HG03139 (cell line): Measurements from ENCODE around the gene DENND10.
"Not testable (repeated sequence)": the region's sequence is repeated elsewhere in the genome, so short reads cannot be mapped to it uniquely, and the experiment has no call there.

Experiments
- ATAC-seq: cut with Tn5 transposase; IDR thresholded peaks from one replicate; pipeline ENCODE4 v1.9.1; 2021; ENCODE audit not compliant: unreplicated experiment

Gene DENND10

DNA sequence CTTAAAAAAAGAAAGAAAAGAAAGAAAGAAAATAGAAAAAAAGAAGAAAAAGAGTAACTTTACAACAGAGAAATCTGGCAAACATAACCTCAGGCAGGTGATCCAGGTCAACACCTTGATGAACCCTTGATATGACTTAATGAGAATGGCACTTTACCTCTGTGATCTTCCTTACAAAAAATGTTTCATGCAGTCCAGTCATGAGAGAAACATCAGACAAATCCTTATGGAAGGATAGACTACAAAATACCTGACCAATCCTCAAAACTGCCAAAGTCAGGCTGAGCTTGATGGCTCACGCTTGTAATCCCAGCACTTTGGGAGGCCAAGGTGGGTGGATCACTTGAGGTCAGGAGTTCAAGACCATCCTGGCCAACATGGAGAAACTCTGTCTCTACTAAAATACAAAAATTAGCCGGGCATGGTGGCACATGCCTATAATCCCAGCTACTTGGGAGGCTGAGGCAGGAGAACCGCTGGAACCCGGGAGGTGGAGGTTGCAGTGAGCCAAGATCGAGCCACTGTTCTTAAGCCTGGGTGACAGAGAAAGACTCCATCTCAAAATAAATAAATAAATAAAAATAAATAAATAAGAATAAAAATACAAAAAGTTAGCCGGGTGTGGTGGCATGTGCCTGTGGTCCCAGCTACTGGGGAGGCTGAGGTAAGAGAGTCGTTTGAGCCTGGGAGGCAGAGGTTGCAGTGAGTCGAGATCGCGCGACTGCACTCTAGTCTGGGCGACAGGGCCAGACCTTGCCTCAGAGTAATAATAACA lies 7.1 kb upstream of the DENND10 start:
- not testable (repeated sequence) for ATAC-seq

DNA sequence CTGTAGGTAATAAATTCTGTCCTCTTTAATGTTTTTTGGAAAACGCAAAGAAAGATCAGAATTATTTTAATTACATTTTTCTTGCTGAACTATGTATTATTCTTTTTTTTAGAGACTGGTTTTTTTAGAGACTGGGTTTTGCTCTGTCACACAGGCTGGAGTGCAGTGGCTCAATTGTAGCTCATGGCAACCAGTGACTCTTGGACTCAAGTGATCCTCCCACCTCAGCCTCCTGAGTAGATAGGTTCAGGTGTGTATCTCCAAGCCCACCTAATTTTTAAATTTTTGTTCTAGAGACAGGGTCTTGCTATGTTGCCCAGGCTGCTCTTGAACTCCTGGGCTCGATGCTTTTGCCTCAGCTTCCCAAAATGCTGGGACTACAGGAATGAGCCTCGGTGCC lies 5.3 kb upstream of the DENND10 start:
- no peak for ATAC-seq

DNA sequence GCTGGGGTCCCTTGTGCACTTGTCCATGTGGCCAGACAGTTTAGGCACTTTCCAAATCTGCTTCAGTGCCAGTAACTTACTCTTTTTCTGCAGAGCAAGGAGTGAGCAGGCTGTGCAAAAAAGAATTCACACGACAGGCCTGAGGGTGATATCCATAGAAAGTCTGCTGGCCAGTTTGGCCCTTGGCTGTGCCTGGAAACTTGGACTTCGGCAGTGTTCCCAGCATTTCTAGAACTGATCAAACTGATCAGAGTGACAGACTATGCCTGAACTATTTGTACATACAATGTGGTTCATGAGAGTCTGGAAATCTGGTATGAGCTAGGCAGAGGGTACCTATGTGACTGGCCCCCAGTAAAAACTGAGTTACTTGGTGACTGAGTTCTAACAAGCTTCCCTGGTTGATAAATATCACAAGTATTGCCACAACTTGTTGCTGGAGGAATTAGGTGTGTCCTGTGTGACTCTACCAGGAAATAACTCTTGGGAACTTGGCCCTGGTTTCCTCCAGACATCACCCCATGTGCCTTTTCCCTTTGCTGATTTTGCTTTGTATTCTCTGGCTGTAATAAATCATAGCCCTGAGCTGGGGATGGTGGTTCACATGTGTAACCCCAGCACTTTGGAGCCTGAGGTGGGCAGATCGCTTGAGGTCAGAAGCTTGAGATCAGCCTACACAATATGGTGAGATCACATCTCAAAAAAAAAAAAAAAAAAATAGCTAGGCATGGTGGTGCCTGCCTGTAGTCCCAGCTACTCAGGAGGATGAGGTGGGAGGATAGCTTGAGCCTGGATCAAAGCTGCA lies 3.3 kb upstream of the DENND10 start:
- ATAC-seq, result no peak

DNA sequence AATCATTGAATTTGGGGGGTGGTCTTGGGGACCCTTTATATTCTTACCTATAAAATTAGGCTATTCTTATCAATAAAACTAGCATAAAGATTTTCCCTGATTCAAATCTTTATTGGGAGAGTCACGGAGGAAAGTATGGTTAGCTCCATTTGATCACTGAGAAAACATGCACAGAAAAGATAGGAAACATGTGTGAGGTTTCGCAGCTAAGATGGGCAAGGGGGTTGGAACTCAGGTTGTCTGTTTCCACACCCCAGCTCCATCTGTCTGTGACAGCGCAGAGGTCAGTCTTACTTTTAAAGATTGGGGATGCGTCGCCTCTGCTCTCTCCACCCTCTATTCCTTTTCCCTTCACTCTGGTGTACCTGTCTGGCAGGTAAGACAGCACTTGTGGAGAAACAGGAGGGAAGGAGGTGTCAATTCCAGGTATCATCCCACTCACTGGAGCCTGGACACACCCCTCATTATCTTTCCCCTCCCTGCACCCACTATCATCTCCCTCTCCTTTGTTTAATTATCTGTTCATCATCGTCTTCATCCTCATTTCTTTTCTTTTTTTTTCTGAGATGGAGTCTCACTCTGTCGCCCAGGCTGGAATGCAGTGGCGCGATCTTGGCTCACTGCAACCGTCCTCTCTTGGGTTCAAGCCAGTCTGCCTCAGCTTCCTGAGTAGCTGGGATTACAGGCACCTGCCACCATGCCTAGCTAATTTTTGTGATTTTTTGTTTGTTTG lies 2.4 kb upstream of the DENND10 start:
- no peak for ATAC-seq

DNA sequence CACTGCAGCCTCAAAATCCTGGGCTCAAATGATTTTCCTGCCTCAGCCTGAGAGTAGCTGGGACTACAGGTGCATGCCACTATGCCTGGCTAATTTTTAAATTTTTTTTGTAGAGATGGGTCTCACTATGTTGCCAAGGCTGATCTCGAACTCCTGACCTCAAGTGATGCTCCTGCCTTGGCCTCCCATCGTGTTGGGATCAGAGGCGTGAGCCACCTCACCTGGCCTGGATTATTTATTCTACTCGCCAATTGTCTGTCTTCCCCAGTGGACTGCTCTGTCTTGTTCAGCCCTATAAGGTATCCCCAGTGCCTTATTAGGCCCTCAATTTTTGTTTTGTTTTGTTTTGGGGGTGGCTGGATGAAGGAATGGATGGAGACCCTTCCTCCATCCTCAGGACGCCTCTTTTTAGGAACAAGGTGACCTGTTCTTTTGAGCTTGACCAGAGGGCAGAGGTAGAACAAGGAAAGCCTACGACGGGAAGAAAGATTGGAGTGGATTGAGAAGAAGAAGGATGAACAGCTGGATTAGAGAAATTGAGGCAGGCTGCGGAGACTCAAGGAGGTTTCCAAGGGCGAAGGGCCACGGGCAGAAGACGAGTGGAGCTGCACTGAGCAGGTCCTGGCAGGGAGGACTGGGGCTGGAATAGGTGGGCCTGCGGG lies 541 bp upstream of the DENND10 start:
- ATAC-seq, result no peak

DNA sequence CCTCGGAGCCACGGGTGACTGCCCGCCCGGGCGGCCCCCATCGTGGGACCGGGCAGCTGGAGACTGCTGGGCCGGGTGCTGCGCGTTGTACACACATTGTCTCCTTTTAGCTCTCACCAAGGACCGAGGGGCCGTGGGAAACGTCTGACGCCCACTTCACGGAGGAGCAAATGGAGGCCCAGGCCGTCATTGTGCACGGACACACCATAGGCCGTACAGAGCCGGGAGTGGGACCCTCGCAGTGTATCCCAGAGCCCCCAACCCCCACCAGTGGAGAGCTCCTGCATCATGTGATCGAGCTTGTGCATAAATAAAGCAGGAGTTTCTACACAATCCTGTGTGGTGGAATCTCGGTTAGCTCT lies 722 bp downstream of the DENND10 start:
- no peak for ATAC-seq

DNA sequence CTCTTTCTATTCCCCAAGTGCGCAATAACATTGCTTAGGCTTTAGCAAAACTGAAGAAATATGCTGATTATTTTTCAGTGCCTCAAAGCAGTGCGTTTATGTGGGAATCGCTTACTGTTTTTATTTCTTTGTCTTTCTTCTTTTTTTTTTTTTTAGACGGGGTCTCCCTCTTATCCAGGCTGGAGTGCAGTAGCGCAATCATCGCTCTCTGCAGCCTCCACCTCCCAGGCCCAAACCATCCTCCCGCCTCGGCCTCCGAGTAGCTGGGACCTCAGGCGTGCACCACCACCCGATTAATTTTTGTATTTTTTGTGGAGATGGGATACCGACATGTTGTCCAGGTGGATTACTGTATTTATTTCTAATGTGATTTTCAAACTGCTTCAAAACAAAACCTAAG lies 1.2 kb downstream of the DENND10 start:
- no peak for ATAC-seq

DNA sequence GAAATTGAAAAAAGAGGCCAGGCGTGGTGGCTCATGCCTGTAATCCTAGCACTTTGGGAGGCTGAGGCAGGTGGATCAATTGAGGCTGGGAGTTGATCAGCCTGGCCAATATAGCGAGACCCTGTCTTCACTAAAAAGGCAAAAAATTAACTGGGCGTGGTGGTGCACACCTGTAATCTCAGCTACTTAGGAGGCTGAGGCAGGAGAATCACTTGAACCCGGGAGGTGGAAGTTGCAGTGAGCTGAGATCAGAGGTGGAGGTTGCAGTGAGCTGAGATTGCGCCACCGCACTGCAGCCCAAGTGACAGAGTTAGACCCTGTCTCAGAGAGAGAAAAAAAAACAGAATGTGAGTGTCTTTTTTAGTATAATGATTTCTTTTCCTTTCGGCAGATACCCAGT lies 2.0 kb downstream of the DENND10 start:
- ATAC-seq, result not testable (repeated sequence)

DNA sequence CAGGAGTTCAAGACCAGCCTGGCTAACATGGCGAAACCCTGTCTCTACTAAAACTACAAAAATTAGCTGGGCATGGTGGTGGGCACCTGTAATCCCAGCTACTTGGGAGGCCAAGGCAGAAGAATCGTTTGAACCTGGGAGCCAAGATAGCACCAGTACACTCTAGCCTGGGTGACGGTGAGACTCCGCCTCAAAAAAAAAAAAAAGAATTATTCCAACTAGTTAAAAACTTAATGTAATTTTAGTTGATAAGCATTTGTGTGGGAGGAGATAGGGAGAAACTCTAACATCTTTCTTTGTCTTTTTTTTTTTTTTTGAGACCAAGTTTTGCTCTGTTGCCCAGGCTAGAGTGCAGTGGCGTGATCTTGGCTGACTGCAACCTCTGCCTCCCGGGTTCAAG lies 3.2 kb downstream of the DENND10 start:
- ATAC-seq, result not testable (repeated sequence)

DNA sequence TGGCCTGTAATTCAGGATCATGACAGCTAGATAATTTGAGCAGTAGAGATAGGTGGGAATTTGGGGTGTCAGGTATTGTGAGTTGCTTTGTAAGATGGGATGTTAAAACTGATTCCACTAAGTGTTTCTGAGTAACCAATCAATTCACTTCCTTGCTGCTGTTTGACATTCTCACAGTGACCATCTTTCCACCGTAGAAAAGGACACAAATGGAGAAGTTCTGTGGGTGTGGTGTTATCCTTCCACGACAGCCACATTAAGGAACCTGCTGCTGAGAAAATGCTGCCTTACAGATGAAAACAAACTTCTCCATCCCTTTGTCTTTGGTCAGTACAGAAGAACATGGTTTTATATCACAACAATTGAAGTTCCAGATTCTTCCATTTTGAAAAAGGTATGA lies 3.9 kb downstream of the DENND10 start:
- not testable (repeated sequence) for ATAC-seq

DNA sequence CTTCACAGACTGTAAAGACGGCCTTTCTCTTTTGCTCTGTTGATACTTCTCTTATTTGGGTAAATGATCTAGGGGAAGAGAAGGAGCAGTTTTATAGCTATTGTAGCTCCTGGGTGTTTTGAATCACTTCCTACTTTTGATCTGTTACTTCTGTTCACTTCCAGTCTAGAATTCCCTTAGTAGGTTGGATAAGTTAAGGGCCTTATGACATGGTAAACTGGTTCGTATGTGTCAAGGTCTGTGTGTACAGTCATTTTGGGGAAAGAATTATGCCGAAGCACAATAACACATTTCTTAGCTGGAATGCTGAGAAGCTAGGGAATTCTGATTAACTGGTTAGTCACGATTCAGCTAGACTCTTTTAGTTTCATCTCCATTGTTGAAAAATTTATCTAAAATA lies 8.1 kb downstream of the DENND10 start:
- ATAC-seq, result no peak

DNA sequence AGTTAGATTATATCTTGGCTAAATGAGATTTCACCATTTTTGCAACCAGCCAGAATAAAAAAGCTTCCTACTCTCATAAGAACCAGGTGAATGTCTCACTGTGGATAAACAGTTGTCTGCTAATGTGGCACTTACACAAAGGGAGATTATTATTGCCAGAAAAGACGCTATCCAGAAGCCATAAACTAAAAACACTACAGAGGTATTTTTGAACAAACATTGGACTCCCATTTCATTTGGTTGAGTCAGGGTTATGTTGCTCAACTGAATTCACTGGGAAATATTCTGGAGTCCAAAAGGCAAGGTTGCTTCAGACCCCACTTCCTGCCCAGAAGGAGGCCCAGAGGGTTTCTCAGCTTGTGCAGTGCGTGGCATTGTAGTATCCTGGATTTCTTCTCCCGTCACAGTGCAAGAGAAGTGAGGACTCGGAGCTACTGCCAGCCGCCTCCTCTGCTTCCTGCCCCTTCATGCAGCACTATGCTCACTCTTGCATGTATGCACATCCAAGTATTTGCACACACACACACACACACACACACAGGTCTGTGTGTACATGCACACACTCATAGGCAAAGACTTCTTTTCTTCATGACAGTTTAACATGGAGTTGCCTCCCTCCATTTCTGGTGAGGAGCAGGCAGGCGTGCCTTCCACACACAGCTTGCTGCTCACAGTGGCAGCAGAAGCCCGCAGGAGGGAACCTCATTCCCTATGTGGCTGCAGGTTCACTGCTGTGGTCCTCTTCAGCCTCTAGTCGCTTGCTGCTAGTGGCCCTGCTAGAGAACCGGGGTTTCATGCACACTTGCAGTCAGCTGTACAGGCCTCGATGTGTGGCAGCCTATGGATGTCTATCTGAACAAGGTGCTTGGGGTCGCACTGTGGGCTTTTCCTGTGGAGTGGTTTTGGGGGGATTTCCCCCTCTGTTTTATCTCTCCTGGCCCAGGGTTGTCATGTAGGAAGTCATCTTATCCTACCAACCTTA lies 10.1 kb downstream of the DENND10 start:
- no peak for ATAC-seq

DNA sequence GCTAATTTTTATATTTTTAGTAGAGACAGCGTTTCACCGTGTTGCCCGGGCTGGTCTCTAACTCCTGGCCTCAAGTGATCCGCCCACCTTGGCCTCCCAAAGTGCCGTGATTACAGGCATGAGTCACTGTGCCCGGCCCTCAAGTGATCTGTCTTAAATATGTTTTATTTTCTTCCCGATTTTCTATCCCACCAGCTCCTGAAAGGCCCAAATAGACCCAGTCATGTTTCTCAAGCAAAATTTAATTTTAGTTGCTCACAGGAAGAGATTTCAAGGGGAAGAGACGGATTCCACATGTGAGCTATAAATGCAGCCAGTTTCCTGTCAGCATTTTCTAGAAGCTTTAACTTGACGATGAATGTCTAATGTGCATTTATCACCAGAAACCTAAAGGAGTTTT lies 12.0 kb downstream of the DENND10 start:
- ATAC-seq, result no peak

DNA sequence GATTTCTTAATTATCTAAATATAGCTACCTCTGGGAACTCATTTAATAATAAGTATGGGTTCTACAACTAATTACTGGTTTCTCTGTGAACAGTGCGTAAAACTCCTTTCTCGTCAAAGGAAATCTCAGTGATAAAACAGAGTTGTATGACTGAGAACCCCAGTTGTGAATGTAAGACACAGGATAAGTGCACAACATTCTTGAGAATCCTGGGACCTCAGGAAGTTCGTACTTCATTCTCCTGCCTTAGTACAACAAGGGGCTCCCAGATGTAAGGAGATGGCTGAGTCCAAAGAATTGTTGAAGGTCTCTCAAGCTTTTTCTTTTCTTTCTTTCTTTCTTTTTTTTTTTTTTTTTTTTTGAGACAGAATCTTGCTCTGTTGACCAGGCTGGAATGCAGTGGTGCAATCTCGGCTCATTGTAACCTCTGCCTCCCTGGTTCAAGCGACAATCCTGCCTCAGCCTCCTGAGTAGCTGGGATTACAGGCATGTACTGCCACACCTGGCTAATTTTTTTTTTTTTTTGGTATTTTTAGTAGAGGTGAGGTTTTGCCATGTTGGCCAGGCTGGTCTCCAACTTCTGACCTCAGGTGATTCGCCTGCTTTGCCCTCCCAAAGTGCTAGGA lies 12.5 kb downstream of the DENND10 start:
- ATAC-seq, result no peak

DNA sequence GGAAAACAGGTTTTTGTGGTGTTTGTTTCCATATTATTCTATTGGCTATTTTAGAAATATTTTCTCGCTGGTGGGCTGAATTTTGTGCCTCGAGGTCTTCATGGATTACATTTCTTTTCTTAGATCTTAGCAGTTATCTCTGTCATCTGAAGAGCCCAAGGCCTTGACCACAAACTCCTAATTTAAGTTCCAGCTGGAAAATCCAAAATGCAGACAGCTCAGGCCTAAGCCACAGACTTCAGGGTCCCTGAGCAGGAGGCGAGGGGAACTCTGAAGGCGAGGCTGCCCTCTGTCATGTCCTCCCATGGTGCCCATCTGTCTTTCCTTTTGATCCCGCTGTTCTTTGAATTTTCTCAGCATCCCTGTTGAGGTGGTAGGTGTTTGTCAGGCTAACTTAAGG lies 14.3 kb downstream of the DENND10 start:
- ATAC-seq, result no peak

DNA sequence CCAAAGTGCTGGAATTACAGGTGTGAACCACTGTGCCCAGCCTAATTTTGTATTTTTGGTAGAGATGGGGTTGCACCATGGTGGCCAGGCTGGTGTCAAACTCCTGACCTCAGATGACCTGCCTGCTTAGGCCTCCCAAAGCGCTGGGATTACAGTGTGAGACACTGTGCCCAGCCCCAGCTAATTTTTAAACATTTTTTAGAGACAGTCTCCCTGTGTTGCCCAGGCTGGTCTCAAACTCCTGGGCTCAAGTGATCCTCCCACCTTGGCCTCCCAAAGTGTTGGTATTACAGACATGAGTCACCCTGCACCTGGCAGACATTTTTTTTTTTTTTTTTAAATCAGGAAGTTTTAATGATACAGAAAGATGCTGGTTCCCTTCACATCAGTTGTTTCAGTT lies 15.5 kb downstream of the DENND10 start:
- ATAC-seq, result no peak

DNA sequence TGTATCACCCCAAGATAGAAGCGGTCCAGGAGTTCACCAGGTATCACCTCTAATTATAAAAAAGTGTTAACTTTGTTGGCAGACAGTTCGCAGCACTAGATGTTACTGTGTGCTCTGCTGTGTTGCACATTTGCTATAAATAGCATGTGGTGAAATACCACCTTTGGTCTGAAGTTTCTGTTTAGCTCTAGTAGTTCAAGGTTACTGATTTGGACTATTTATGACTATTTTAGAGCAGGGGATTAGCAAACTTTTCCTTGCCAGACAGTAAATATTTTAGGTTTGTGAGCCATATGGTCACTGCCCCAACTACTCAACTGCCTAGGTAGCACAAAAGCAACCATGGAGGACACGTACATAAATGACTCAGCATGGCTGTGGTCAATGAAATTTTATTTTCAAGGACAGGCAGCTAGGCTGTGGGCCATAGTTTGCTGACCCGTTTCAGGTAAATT lies 16.5 kb downstream of the DENND10 start:
- ATAC-seq, result peak; percentile 84

DNA sequence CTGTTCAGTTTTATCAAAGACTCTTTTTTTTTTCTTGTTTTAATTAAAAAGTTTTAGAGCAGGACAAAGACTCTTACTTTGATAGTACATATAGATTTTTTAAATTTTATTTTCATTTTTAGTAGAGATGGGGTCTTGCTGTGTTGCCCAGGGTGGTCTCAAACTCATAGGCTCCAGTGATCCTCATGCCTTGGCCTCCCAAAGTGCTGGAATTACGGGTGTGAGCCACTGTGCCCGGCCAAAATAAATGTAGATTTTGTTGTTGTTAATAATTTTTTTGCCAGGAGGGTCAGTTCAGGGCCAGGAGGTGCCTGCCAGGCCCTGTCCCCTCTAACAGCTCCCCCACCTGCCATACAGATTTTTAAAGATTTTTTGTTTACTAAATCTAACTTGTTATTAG lies 17.0 kb downstream of the DENND10 start:
- no peak for ATAC-seq

DNA sequence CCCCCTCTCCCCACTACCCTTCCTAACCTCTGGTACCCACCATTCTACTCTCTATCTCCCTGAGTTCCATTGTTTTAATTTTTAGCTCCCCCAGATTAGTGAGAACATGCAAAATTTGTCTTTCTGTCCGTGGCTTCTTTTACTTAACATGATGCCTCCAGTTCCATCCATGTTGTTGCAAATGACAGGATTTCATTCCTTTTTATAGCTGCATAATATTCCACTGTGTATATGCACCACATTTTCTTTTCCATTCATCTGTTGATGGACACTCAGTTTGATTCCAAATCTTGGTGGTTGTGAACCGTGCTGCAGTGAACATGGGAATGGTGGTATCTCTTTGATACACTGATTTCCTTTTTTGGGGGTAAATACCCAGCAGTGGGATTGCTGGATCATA lies 22.0 kb downstream of the DENND10 start:
- no peak for ATAC-seq

DNA sequence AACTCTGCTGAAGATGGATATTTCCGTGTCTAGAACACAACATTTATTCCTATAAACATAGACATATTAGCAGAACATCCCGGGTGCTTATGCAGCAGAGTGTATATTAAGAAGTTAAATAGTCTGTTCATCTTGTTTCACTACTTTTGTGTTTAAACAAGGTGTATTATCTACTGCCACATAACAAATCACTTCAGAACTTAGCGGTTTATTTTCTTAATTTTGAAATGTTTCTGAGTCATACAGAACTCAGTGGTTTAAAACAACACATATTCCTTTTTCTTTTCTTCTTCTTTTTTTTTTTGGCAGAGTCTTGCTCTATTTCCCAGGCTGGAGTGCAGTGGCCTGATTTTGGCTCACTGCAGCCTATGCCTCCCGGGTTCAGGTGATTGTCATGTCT lies 25.8 kb downstream of the DENND10 start:
- ATAC-seq, result no peak
